ENCODE data around the gene DOK7.

DNA sequence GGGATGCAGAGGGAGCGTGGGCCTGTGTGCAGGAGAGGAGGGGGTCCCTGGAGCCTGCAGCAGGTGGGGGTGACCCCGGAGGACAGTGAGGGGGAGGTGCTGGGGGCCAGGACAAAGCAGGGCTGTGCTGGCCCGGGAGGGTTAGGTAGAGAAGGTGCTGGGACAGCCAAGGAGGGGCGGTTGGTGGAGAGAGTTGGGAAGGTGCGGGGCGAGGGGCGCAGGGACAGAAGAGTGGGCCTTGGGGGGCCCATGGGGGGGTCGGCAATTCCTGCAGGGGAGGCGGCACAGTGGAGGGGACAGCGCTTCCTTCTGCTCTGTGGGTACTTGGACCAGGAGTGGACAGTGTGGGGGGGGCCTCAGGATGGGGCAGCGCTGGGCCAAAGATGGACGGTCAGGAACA lies 36.6 kb downstream of the DOK7 start:
- TF ChIP-seq ZNF274 (IDR thresholded peaks at IDR 0.05; ENCODE audit: low read depth, low read length), result no peak
- no peak for TF ChIP-seq YY1 (IDR thresholded peaks at IDR 0.05; ENCODE audit: insufficient read depth, insufficient read length)
- no peak for TF ChIP-seq SUZ12 (IDR thresholded peaks at IDR 0.05; ENCODE audit: extremely low read depth, insufficient read depth, insufficient read length)
